ENCODE measurements around the gene NKIRAS1. TPM values are rescaled to one million over a fixed set of nuclear protein-coding genes. Genes with fewer than 3 reads are reported as not detected.

NKIRAS1 gene
- total RNA-seq, 1 experiment from 2014 or later, result 12.0 TPM

DNA sequence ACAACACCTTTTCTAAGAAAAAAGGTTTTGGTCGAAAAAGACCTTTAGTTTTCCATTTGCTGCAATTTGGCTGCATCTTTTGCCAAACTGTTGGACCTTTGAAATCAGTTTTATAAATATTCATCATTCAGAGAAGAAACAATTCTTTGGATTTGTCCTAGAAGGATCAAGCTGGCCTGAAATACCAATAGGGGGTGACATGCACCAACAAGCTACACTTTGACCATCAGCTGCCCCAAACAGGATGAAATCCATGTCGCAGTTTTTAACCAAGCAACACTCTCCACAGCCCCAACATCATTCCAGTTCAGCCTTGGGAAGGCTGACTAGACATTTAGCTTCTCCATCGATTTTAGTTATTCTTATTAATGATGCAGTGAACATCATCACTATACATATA, 9.9 kb upstream of the NKIRAS1 start:
- BruUV-seq (replicated peaks), result no TSS peak
- H3K79me2 ChIP-seq (ENCODE audit: insufficient read depth, low read length), result no peaks in the 10 kb centered on the region
- H3K4me3 ChIP-seq (replicated peaks in 1 of 2; ENCODE audit: low read depth in 1 of 2, low read length in 2 of 2), result no peak overlapping the region
- H3K9me2 ChIP-seq (ENCODE audit: insufficient read depth), result no peaks in the 10 kb centered on the region
- no peaks in the 10 kb centered on the region for H3K36me3 ChIP-seq (ENCODE audit: control insufficient read depth in 1 of 2, insufficient read depth in 2 of 2, low read length in 2 of 2)
- H4K20me1 ChIP-seq (ENCODE audit: insufficient read depth), result no peaks in the 10 kb centered on the region
- H3K4me2 ChIP-seq (ENCODE audit: low read length), result no peak overlapping the region
- CTCF ChIA-PET, result interaction anchor here (0.9 to 1.3 kb wide), 2 partner anchors 10 to 38 kb away, joined by 3 to 4 read pairs; partner anchors contain the start of genes NKIRAS1 and RPL15
- H3K9me3 ChIP-seq (ENCODE audit: control insufficient read depth in 1 of 2, insufficient read depth in 1 of 2, low read depth in 1 of 2, low read length in 2 of 2), result no peaks in the 10 kb centered on the region
- H3K27me3 ChIP-seq (ENCODE audit: insufficient read depth, low read length), result no peaks in the 10 kb centered on the region
- peaks cover 13 to 16% of the 10 kb centered on the region in 2 experiments for H3K4me1 ChIP-seq (ENCODE audit: control insufficient read depth in 1 of 2, insufficient read depth in 2 of 2, low read length in 2 of 2)
- intact Hi-C loops (cut with micrococcal nuclease), result no loop called here
- RAD21 ChIA-PET (ENCODE audit: low non-redundant PET in 1 of 2, low total read pairs in 2 of 2, uncharacterized antibody in 2 of 2, unreplicated experiment in 2 of 2), result no interaction called here
- ATAC-seq, result peak; percentile 37; the same call in 1 of the 2 replicates
- H2AFZ ChIP-seq (ENCODE audit: low read depth, low read length, poor library complexity, severe bottlenecking), result no peak overlapping the region
- POLR2A ChIA-PET, result interaction anchor here (0.6 to 5.6 kb wide), 3 partner anchors 9 to 62 kb away, joined by 3 to 69 read pairs (median 4); partner anchors contain the start of genes NKIRAS1 and RPL15
- H3K27ac ChIP-seq (ENCODE audit: low read depth, low read length), result no peak overlapping the region
- DNase-seq (ENCODE audit: low read depth, low spot score), result no peak
- H3K9ac ChIP-seq (ENCODE audit: low read length), result no peak overlapping the region
- TF ChIP-seq EZH2phosphoT487 (IDR thresholded peaks at IDR 0.05; ENCODE audit: borderline replicate concordance) (no peak), SP1 (IDR thresholded peaks at IDR 0.05; ENCODE audit: low read depth) (no peak), JUND (IDR thresholded peaks at IDR 0.05) (no peak), SRF (IDR thresholded peaks at IDR 0.05; ENCODE audit: low read depth) (no peak), SIN3A (IDR thresholded peaks at IDR 0.05; ENCODE audit: low read depth) (no peak), EGR1 (IDR thresholded peaks at IDR 0.05; ENCODE audit: low read depth) (no peak), CEBPB (IDR thresholded peaks at IDR 0.05; ENCODE audit: low read depth) (no peak), YY1 (IDR thresholded peaks at IDR 0.05; ENCODE audit: extremely low read depth, insufficient replicate concordance, low read depth, low read length) (no peak), POLR2A (IDR thresholded peaks at IDR 0.05; ENCODE audit: borderline replicate concordance, extremely low read depth, insufficient read depth, insufficient read length) (no peak), TCF7L2 (IDR thresholded peaks at IDR 0.05; ENCODE audit: borderline replicate concordance, extremely low read depth, insufficient read depth, insufficient read length) (no peak), RAD21 (IDR thresholded peaks at IDR 0.05; ENCODE audit: low read depth) (peak; percentile 74), ZFX (IDR thresholded peaks at IDR 0.05) (no peak), EZH2 (IDR thresholded peaks at IDR 0.05) (no peak)
- TF ChIP-seq, protein P1, sequence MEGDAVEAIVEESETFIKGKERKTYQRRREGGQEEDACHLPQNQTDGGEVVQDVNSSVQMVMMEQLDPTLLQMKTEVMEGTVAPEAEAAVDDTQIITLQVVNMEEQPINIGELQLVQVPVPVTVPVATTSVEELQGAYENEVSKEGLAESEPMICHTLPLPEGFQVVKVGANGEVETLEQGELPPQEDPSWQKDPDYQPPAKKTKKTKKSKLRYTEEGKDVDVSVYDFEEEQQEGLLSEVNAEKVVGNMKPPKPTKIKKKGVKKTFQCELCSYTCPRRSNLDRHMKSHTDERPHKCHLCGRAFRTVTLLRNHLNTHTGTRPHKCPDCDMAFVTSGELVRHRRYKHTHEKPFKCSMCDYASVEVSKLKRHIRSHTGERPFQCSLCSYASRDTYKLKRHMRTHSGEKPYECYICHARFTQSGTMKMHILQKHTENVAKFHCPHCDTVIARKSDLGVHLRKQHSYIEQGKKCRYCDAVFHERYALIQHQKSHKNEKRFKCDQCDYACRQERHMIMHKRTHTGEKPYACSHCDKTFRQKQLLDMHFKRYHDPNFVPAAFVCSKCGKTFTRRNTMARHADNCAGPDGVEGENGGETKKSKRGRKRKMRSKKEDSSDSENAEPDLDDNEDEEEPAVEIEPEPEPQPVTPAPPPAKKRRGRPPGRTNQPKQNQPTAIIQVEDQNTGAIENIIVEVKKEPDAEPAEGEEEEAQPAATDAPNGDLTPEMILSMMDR (IDR thresholded peaks at IDR 0.05 in 2 of 3, conservative IDR thresholded peaks at IDR 0.05 in 1 of 3; ENCODE audit: borderline replicate concordance in 1 of 3, insufficient read depth in 1 of 3, low read depth in 2 of 3, low read length in 2 of 3), result peak; percentile 26 to 39 (median 26); a peak in 3 of 6 replicates
- TF ChIP-seq, protein P2, sequence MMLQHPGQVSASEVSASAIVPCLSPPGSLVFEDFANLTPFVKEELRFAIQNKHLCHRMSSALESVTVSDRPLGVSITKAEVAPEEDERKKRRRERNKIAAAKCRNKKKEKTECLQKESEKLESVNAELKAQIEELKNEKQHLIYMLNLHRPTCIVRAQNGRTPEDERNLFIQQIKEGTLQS (IDR thresholded peaks at IDR 0.05), result no peak
- TF ChIP-seq, protein P3, sequence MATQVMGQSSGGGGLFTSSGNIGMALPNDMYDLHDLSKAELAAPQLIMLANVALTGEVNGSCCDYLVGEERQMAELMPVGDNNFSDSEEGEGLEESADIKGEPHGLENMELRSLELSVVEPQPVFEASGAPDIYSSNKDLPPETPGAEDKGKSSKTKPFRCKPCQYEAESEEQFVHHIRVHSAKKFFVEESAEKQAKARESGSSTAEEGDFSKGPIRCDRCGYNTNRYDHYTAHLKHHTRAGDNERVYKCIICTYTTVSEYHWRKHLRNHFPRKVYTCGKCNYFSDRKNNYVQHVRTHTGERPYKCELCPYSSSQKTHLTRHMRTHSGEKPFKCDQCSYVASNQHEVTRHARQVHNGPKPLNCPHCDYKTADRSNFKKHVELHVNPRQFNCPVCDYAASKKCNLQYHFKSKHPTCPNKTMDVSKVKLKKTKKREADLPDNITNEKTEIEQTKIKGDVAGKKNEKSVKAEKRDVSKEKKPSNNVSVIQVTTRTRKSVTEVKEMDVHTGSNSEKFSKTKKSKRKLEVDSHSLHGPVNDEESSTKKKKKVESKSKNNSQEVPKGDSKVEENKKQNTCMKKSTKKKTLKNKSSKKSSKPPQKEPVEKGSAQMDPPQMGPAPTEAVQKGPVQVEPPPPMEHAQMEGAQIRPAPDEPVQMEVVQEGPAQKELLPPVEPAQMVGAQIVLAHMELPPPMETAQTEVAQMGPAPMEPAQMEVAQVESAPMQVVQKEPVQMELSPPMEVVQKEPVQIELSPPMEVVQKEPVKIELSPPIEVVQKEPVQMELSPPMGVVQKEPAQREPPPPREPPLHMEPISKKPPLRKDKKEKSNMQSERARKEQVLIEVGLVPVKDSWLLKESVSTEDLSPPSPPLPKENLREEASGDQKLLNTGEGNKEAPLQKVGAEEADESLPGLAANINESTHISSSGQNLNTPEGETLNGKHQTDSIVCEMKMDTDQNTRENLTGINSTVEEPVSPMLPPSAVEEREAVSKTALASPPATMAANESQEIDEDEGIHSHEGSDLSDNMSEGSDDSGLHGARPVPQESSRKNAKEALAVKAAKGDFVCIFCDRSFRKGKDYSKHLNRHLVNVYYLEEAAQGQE (IDR thresholded peaks at IDR 0.05; ENCODE audit: low read depth), result no peak
- TF ChIP-seq, protein P4, sequence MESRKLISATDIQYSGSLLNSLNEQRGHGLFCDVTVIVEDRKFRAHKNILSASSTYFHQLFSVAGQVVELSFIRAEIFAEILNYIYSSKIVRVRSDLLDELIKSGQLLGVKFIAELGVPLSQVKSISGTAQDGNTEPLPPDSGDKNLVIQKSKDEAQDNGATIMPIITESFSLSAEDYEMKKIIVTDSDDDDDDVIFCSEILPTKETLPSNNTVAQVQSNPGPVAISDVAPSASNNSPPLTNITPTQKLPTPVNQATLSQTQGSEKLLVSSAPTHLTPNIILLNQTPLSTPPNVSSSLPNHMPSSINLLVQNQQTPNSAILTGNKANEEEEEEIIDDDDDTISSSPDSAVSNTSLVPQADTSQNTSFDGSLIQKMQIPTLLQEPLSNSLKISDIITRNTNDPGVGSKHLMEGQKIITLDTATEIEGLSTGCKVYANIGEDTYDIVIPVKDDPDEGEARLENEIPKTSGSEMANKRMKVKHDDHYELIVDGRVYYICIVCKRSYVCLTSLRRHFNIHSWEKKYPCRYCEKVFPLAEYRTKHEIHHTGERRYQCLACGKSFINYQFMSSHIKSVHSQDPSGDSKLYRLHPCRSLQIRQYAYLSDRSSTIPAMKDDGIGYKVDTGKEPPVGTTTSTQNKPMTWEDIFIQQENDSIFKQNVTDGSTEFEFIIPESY (IDR thresholded peaks at IDR 0.05; ENCODE audit: extremely low read depth, insufficient replicate concordance, low read length), result no peak

All from HCT116 (cell line).